Mesendoderm (in vitro differentiated cells): Measurements from ENCODE around the gene KANK2.

Experiments
- DNase-seq: peaks from one replicate; pipeline ENCODE4 v3.0.0; 2013
- H2AK5ac ChIP-seq: 2 replicates; pipeline ENCODE4 v1.6.1; 2013; ENCODE audit warnings: low read length, inconsistent platforms
- H2BK120ac ChIP-seq: 2 replicates; pipeline ENCODE4 v1.6.1; 2013; ENCODE audit warnings: low read depth, mild to moderate bottlenecking, low read length, moderate library complexity, mixed read lengths
- H2BK15ac ChIP-seq: replicated peaks from 2 replicates; pipeline ENCODE4 v1.6.1; 2013; ENCODE audit warnings: low read depth, mild to moderate bottlenecking, moderate library complexity
- H2BK5ac ChIP-seq: 2 replicates; pipeline ENCODE4 v1.6.1; 2013; ENCODE audit warnings: low read length, inconsistent platforms
- H3K18ac ChIP-seq: 2 replicates; pipeline ENCODE4 v1.6.1; 2013; ENCODE audit warnings: mild to moderate bottlenecking, low read length, mixed read lengths
- H3K23ac ChIP-seq: one replicate; pipeline ENCODE4 v1.6.1; 2013; ENCODE audit warnings: low read length
- H3K27ac ChIP-seq: 2 replicates; pipeline ENCODE4 v1.5.1; 2013; ENCODE audit warnings: low read depth, mild to moderate bottlenecking, inconsistent platforms, low read length, moderate library complexity
- H3K27me3 ChIP-seq: 2 replicates; pipeline ENCODE4 v1.6.1; 2013; ENCODE audit warnings: low read length, control low read depth, mild to moderate bottlenecking, inconsistent platforms; ENCODE audit not compliant: insufficient read depth, poor library complexity
- H3K36me3 ChIP-seq: 2 replicates; pipeline ENCODE4 v1.6.1; 2013; ENCODE audit warnings: low read length, inconsistent platforms; ENCODE audit not compliant: control insufficient read depth, insufficient read depth
- H3K4ac ChIP-seq: one replicate; pipeline ENCODE4 v1.6.1; 2013; ENCODE audit warnings: low read depth, mild to moderate bottlenecking, low read length, moderate library complexity
- H3K4me1 ChIP-seq: 2 replicates; pipeline ENCODE4 v1.6.1; 2013; ENCODE audit warnings: low read depth, low read length, inconsistent platforms; ENCODE audit not compliant: control insufficient read depth
- H3K4me2 ChIP-seq: 2 replicates; pipeline ENCODE4 v1.6.1; 2013; ENCODE audit warnings: low read length
- H3K4me3 ChIP-seq: 2 replicates; pipeline ENCODE4 v1.5.1; 2013; ENCODE audit warnings: mild to moderate bottlenecking, low read length
- H3K56ac ChIP-seq: one replicate; pipeline ENCODE4 v1.6.1; 2013; ENCODE audit warnings: low read length
- H3K79me1 ChIP-seq: 2 replicates; pipeline ENCODE4 v1.6.1; 2013; ENCODE audit warnings: low read length, inconsistent platforms
- H3K79me2 ChIP-seq: 2 replicates; pipeline ENCODE4 v1.6.1; 2013; ENCODE audit warnings: mild to moderate bottlenecking, low read length; ENCODE audit not compliant: control insufficient read depth, insufficient read depth
- H3K9ac ChIP-seq: 2 replicates; pipeline ENCODE4 v1.6.1; 2013; ENCODE audit warnings: low read length, inconsistent platforms
- H4K5ac ChIP-seq: one replicate; pipeline ENCODE4 v1.6.1; 2013; ENCODE audit warnings: low read length
- H4K8ac ChIP-seq: one replicate; pipeline ENCODE4 v1.6.1; 2013; ENCODE audit warnings: low read depth, mild to moderate bottlenecking, control low read depth, low read length, moderate library complexity
- WGBS: extraction: QIAGEN DNeasy Blood & Tissue Kit; methylation state at CpG from one replicate; pipeline ENCODE4 v1.1.7; 2013; ENCODE audit warnings: low lambda C conversion rate, missing lambda C conversion rate; ENCODE audit not compliant: insufficient coverage; ENCODE audit errors: extremely low coverage; 5-methylcytosine and 5-hydroxymethylcytosine counted together

The KANK2 gene

DNA sequence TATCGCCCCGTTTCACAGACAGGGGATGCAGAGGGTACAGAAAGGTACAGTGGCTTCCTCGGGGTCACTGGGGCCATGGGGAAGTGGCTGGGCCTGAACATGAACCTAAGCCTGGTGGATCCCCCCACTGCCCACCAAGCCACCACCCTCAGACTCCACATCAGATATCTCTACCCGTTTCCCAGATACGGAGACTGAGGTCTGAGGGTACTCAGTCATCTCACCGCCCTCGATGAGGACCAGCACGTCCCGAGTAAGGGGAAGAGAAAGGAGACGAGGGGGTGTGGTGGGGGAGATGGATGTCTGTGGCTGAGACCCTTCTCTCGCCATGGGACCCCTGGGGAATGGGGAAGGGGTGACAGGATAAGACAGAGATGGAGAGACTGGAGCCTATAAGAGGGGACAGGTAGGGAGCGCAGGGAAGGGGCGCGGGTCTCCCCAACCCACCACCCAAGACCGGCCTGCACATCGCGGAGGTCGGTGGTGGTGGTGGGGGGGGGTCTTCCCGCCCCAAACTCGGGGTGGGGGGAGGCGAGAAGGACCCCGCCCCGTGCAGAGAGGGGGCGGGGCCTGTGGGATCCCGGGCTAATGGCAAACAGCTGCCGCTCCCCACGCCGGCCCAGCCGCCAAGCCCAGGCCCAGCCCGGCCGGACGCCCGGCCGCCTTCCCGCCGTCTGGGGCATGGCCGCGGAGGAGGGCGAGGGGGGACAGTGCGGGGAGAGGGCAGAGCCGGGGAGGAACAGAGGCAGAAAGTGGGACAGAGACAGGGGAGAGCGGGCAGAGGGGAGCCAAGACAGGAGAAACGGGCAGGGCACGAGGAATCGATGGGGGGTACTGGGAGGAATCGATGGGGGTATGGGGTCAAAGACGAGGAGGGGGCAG lies 698 bp downstream of the KANK2 start:
- no CpG with 5 or more reads among the region's 47 CpGs for WGBS
- Histone ChIP-seq H2BK15ac (no peak overlapping the region), H4K5ac (no peak overlapping the region), H3K4ac (no peak overlapping the region), H3K4me3 (peak overlapping the region; percentile 78), H3K27me3 (no peaks in the 10 kb centered on the region), H3K4me1 (peaks cover 2% of the 10 kb centered on the region), H3K27ac (peak overlapping the region; percentile 76), H3K18ac (peak overlapping the region; percentile 85), H4K8ac (no peak overlapping the region), H2AK5ac (no peak overlapping the region), H2BK120ac (no peak overlapping the region), H3K79me1 (peaks cover 5% of the 10 kb centered on the region), H2BK5ac (peak overlapping the region; percentile 59), H3K4me2 (peak overlapping the region; percentile 66), H3K36me3 (peaks cover 7% of the 10 kb centered on the region), H3K56ac (peak overlapping the region; percentile 96), H3K23ac (no peak overlapping the region), H3K79me2 (peaks cover 1% of the 10 kb centered on the region), H3K9ac (peak overlapping the region; percentile 90)
- peak; percentile 67 for DNase-seq

DNA sequence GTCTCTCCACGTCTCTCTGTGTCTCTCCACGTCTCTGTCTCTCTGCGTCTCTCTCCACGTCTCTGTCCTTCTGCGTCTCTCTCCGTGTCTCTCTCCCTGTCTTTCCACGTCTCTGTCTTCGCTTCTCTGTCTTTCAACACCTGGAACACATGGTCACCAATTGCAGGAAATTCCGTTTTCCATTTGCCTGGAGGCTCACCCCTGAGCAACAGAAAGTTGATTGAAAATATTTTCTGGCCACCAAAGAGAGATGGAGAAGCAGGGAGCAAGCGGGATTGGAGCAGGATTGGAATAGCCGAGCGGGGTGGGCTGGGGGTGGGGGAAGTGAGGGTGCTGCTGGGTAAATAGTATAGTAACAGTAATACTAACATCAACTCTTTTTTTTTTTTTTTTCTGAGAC lies 1.7 kb downstream of the KANK2 start:
- H3K79me2 ChIP-seq, result peaks cover 1% of the 10 kb centered on the region
- H3K36me3 ChIP-seq, result peaks cover 7% of the 10 kb centered on the region
- no peak overlapping the region for H3K27ac ChIP-seq
- no peak overlapping the region for H3K4me2 ChIP-seq
- no peak overlapping the region for H3K56ac ChIP-seq
- H3K23ac ChIP-seq, result no peak overlapping the region
- H2BK15ac ChIP-seq, result no peak overlapping the region
- H4K5ac ChIP-seq, result no peak overlapping the region
- WGBS, result no CpG with 5 or more reads among the region's 12 CpGs
- H2AK5ac ChIP-seq, result no peak overlapping the region
- H3K4ac ChIP-seq, result no peak overlapping the region
- peaks cover 2% of the 10 kb centered on the region for H3K4me1 ChIP-seq
- H2BK5ac ChIP-seq, result no peak overlapping the region
- no peaks in the 10 kb centered on the region for H3K27me3 ChIP-seq
- H3K79me1 ChIP-seq, result peaks cover 5% of the 10 kb centered on the region
- H3K4me3 ChIP-seq, result no peak overlapping the region
- H4K8ac ChIP-seq, result no peak overlapping the region
- no peak overlapping the region for H3K18ac ChIP-seq
- no peak overlapping the region for H2BK120ac ChIP-seq
- no peak for DNase-seq
- no peak overlapping the region for H3K9ac ChIP-seq

DNA sequence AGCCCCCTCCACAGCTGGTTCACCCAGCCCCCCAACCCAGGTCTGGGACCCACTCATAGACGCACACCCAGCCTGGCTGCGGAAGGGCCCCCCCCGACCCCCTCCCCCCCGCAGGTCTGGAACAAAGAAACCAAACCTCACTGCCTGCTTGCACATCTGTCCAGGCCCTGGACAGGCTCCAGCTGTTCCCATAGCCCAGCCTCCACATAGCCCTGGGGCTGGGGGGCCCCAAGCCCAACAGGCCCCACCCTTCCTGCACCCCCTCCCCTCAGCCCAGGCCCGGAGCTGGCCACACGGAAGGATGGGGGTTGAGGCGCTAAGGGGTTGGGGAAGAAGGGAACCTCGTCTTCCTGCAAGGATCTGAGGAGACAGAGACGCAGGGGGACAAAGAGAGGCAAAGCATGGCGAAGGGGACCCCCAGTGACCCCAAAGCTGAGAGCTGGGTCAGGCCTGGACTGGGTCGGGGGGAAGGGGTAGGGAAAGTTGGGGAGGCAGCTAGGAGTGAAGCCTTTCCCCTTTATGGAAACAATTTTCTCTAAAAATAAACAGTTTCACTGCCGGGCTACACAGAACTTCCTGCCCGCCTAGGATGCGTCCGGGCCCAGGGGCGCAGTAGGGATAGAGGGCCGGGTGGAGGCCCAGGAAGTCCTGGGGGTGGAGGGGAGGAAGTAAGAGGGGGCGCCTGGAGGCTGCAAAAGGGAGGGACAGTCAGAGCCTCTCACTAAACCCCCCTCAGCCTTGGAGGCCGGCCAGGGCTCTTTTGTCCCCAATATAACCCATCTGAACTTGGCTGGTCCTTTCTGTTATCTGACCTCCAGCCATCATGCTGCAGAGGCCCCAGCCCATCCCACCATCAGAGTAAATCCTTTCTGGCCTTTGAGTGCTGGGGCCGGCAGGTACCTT lies 2.4 kb downstream of the KANK2 start:
- H3K4ac ChIP-seq, result no peak overlapping the region
- H3K27me3 ChIP-seq, result no peaks in the 10 kb centered on the region
- H3K18ac ChIP-seq, result no peak overlapping the region
- WGBS, result no CpG with 5 or more reads among the region's 20 CpGs
- peaks cover 9% of the 10 kb centered on the region for H3K36me3 ChIP-seq
- H3K79me1 ChIP-seq, result peaks cover 5% of the 10 kb centered on the region
- no peak overlapping the region for H3K4me3 ChIP-seq
- H2AK5ac ChIP-seq, result no peak overlapping the region
- no peak overlapping the region for H4K5ac ChIP-seq
- no peak for DNase-seq
- H3K56ac ChIP-seq, result peak overlapping the region; percentile 70
- H2BK5ac ChIP-seq, result no peak overlapping the region
- no peak overlapping the region for H3K27ac ChIP-seq
- no peak overlapping the region for H3K9ac ChIP-seq
- H2BK15ac ChIP-seq, result no peak overlapping the region
- H3K4me2 ChIP-seq, result no peak overlapping the region
- H3K79me2 ChIP-seq, result peaks cover 1% of the 10 kb centered on the region
- H3K23ac ChIP-seq, result no peak overlapping the region
- H4K8ac ChIP-seq, result no peak overlapping the region
- no peak overlapping the region for H2BK120ac ChIP-seq
- peaks cover 2% of the 10 kb centered on the region for H3K4me1 ChIP-seq

DNA sequence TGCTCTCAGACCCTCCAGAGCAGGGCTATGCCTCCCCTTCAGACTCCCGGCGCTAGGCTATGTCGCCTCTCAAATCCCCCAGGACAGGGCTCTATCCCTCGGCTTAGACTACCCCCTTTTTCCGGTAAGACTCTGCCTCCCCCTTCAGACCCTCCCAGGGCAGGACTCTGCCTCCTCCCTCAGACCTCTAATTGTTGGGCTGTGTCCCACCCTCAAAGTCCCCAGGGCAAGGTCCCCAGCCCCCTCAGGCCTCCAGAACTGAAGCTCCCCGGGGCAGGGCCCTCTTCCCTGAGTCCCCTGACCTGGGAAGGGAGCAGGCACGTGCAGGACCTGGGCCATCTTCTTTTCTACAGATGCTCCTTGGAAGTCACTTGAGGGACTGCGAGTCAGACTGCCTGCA lies 3.2 kb downstream of the KANK2 start:
- Histone ChIP-seq H2BK120ac (no peak overlapping the region), H3K9ac (no peak overlapping the region), H3K56ac (no peak overlapping the region), H3K79me1 (peaks cover 5% of the 10 kb centered on the region), H3K23ac (no peak overlapping the region), H3K4me1 (peaks cover 2% of the 10 kb centered on the region), H3K36me3 (peaks cover 9% of the 10 kb centered on the region), H4K5ac (no peak overlapping the region), H3K79me2 (peaks cover 1% of the 10 kb centered on the region), H3K27ac (no peak overlapping the region), H2AK5ac (no peak overlapping the region), H3K27me3 (no peaks in the 10 kb centered on the region), H3K4ac (no peak overlapping the region), H2BK15ac (no peak overlapping the region), H2BK5ac (no peak overlapping the region), H3K4me3 (no peak overlapping the region), H3K4me2 (no peak overlapping the region), H3K18ac (no peak overlapping the region), H4K8ac (no peak overlapping the region)
- no peak for DNase-seq
- WGBS, result no CpG with 5 or more reads among the region's 8 CpGs

DNA sequence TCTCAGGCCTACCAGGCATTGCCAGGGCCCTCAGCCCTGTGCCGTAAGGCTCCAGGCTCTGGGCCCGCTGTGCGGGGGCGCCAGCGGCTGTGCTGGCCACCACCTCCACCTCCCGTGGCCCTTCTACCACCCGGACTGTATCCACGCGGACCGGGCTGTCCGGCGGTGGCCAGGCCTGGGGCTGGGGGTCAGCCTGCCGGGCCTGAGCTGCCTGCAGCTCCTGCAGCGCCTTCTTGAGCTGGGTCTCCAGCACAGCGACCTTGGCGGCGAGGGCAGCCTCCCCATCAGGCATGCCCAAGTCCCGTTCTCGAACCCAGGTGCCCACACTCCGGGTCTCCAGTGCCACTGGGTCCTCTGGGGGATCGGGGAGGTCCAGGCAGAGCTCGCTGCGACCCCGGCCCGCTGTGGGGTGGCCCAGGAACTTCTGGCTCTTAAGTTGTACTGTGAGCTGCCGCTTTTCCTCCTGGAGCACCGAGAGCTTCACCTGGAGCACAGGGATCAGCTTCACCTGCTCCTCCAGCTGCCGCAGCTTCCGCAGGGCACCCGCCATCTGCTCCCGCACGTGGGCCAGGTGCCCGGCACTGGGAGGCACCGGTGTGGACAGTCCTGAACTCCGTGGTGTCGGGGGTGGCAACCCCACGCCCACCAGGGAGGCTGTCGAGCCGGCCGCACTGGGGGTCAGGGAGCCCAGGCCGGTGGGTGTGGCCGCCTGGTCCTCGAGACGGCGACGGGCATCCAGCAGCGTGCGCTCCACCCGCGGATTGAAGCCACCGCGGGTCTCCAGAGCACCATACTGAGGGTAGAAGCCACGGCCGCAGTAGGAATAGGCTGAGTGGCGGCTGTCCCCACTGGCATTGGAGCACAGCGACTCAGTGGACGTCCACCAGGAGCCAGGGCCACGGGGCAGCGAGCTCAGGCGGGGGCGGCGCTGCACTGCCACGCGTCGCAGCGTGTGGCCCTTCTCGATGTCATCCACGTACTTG lies 4.1 kb downstream of the KANK2 start:
- no peak overlapping the region for H2BK5ac ChIP-seq
- H3K4ac ChIP-seq, result no peak overlapping the region
- no CpG with 5 or more reads among the region's 68 CpGs for WGBS
- H2BK120ac ChIP-seq, result no peak overlapping the region
- H3K9ac ChIP-seq, result no peak overlapping the region
- H3K27me3 ChIP-seq, result no peaks in the 10 kb centered on the region
- no peak overlapping the region for H3K56ac ChIP-seq
- H3K23ac ChIP-seq, result no peak overlapping the region
- no peak overlapping the region for H2BK15ac ChIP-seq
- H4K8ac ChIP-seq, result no peak overlapping the region
- no peak for DNase-seq
- H3K4me1 ChIP-seq, result peaks cover 2% of the 10 kb centered on the region
- no peak overlapping the region for H3K18ac ChIP-seq
- no peak overlapping the region for H4K5ac ChIP-seq
- H3K4me2 ChIP-seq, result no peak overlapping the region
- no peak overlapping the region for H3K4me3 ChIP-seq
- peaks cover 1% of the 10 kb centered on the region for H3K79me2 ChIP-seq
- H2AK5ac ChIP-seq, result no peak overlapping the region
- H3K79me1 ChIP-seq, result peaks cover 5% of the 10 kb centered on the region
- no peak overlapping the region for H3K27ac ChIP-seq
- H3K36me3 ChIP-seq, result peaks cover 9% of the 10 kb centered on the region
